ENCODE results near the gene MRPS6.

DNA sequence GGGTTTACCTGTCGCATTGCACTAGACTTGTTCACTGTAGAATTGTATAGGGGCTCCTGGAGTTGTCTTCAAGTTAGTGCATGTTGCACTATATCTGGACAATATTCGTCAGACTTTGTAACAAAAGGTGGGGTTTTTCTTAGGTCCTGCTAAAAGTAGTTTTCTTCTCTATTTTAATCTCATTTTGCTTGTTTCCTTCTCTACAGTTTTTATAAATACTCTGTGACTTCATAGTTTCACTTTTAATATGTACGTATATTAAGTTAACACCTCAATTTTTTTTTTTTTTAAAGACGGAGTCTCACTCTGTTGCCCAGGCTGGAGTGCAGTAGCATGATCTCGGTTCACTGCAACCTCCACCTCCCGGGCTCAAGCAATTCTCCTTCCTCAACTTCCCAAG, 26.5 kb upstream of the MRPS6 start:
- TF ChIP-seq, protein P1, sequence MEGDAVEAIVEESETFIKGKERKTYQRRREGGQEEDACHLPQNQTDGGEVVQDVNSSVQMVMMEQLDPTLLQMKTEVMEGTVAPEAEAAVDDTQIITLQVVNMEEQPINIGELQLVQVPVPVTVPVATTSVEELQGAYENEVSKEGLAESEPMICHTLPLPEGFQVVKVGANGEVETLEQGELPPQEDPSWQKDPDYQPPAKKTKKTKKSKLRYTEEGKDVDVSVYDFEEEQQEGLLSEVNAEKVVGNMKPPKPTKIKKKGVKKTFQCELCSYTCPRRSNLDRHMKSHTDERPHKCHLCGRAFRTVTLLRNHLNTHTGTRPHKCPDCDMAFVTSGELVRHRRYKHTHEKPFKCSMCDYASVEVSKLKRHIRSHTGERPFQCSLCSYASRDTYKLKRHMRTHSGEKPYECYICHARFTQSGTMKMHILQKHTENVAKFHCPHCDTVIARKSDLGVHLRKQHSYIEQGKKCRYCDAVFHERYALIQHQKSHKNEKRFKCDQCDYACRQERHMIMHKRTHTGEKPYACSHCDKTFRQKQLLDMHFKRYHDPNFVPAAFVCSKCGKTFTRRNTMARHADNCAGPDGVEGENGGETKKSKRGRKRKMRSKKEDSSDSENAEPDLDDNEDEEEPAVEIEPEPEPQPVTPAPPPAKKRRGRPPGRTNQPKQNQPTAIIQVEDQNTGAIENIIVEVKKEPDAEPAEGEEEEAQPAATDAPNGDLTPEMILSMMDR (IDR thresholded peaks at IDR 0.05; ENCODE audit: insufficient read depth, low read length) = no peak
- TF ChIP-seq, protein P2, sequence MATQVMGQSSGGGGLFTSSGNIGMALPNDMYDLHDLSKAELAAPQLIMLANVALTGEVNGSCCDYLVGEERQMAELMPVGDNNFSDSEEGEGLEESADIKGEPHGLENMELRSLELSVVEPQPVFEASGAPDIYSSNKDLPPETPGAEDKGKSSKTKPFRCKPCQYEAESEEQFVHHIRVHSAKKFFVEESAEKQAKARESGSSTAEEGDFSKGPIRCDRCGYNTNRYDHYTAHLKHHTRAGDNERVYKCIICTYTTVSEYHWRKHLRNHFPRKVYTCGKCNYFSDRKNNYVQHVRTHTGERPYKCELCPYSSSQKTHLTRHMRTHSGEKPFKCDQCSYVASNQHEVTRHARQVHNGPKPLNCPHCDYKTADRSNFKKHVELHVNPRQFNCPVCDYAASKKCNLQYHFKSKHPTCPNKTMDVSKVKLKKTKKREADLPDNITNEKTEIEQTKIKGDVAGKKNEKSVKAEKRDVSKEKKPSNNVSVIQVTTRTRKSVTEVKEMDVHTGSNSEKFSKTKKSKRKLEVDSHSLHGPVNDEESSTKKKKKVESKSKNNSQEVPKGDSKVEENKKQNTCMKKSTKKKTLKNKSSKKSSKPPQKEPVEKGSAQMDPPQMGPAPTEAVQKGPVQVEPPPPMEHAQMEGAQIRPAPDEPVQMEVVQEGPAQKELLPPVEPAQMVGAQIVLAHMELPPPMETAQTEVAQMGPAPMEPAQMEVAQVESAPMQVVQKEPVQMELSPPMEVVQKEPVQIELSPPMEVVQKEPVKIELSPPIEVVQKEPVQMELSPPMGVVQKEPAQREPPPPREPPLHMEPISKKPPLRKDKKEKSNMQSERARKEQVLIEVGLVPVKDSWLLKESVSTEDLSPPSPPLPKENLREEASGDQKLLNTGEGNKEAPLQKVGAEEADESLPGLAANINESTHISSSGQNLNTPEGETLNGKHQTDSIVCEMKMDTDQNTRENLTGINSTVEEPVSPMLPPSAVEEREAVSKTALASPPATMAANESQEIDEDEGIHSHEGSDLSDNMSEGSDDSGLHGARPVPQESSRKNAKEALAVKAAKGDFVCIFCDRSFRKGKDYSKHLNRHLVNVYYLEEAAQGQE (IDR thresholded peaks at IDR 0.05; ENCODE audit: insufficient replicate concordance, low read depth) = no peak
- TF ChIP-seq POLR2AphosphoS5 (IDR thresholded peaks at IDR 0.05; ENCODE audit: low read depth) = no peak
